Measurements from ENCODE around the gene RAB5B. TPM values are rescaled to one million over a fixed set of nuclear protein-coding genes. Genes with fewer than 3 reads are reported as not detected.

Gene RAB5B
- total RNA-seq, 1 donor from 2014 or later: 130 TPM

GRCh38 chr12:56021889-56022497 is 48.1 kb downstream of the RAB5B start:
- Mint-ChIP-seq H3K4me1 (ENCODE audit: unreplicated experiment) (peaks cover 14% of the 10 kb centered on the region), H3K36me3 (ENCODE audit: low read depth, unreplicated experiment) (peaks cover 4% of the 10 kb centered on the region), H3K4me3 (ENCODE audit: unreplicated experiment) (no peak overlapping the region), H3K27me3 (ENCODE audit: unreplicated experiment) (peaks cover 6% of the 10 kb centered on the region), H3K9me3 (ENCODE audit: unreplicated experiment) (no peaks in the 10 kb centered on the region), H3K27ac (ENCODE audit: unreplicated experiment) (no peak overlapping the region)
- no peak for TF ChIP-seq CTCF (IDR thresholded peaks at IDR 0.05; ENCODE audit: unreplicated experiment)
- no peak for DNase-seq (ENCODE audit: low spot score)

GRCh38 chr12:56028511-56029165 is 54.8 kb downstream of the RAB5B start:
- peaks cover 1% of the 10 kb centered on the region for H3K27me3 Mint-ChIP-seq (ENCODE audit: unreplicated experiment)
- no peak for TF ChIP-seq CTCF (IDR thresholded peaks at IDR 0.05; ENCODE audit: unreplicated experiment)
- H3K4me3 Mint-ChIP-seq (ENCODE audit: unreplicated experiment): no peak overlapping the region
- peaks cover 14% of the 10 kb centered on the region for H3K4me1 Mint-ChIP-seq (ENCODE audit: unreplicated experiment)
- DNase-seq (ENCODE audit: low spot score): no peak
- peaks cover 10% of the 10 kb centered on the region for H3K36me3 Mint-ChIP-seq (ENCODE audit: low read depth, unreplicated experiment)
- H3K27ac Mint-ChIP-seq (ENCODE audit: unreplicated experiment): peak overlapping the region; percentile 21
- no peaks in the 10 kb centered on the region for H3K9me3 Mint-ChIP-seq (ENCODE audit: unreplicated experiment)

- H3K9me3 Mint-ChIP-seq (ENCODE audit: unreplicated experiment): no peaks in the 10 kb centered on the region
- H3K27me3 Mint-ChIP-seq (ENCODE audit: unreplicated experiment): peaks cover 1% of the 10 kb centered on the region
- no peak for DNase-seq (ENCODE audit: low spot score)
- no peak overlapping the region for H3K4me3 Mint-ChIP-seq (ENCODE audit: unreplicated experiment)
- no peak for TF ChIP-seq CTCF (IDR thresholded peaks at IDR 0.05; ENCODE audit: unreplicated experiment)
- peaks cover 14% of the 10 kb centered on the region for H3K4me1 Mint-ChIP-seq (ENCODE audit: unreplicated experiment)
- peaks cover 10% of the 10 kb centered on the region for H3K36me3 Mint-ChIP-seq (ENCODE audit: low read depth, unreplicated experiment)
- H3K27ac Mint-ChIP-seq (ENCODE audit: unreplicated experiment): peak overlapping the region; percentile 21
Observed at GRCh38 chr12:56029166-56029519, 55.3 kb downstream of the RAB5B start.

- H3K27me3 Mint-ChIP-seq (ENCODE audit: unreplicated experiment): peaks cover 1% of the 10 kb centered on the region
- DNase-seq (ENCODE audit: low spot score): peak; percentile 69
- TF ChIP-seq CTCF (IDR thresholded peaks at IDR 0.05; ENCODE audit: unreplicated experiment): peak; percentile 65
- no peak overlapping the region for H3K27ac Mint-ChIP-seq (ENCODE audit: unreplicated experiment)
- H3K9me3 Mint-ChIP-seq (ENCODE audit: unreplicated experiment): no peaks in the 10 kb centered on the region
- peaks cover 14% of the 10 kb centered on the region for H3K4me1 Mint-ChIP-seq (ENCODE audit: unreplicated experiment)
- H3K36me3 Mint-ChIP-seq (ENCODE audit: low read depth, unreplicated experiment): peaks cover 10% of the 10 kb centered on the region
- H3K4me3 Mint-ChIP-seq (ENCODE audit: unreplicated experiment): peak overlapping the region; percentile 25
Observed at GRCh38 chr12:56029666-56030293, 55.9 kb downstream of the RAB5B start.

- peaks cover 1% of the 10 kb centered on the region for H3K27me3 Mint-ChIP-seq (ENCODE audit: unreplicated experiment)
- H3K4me1 Mint-ChIP-seq (ENCODE audit: unreplicated experiment): peaks cover 14% of the 10 kb centered on the region
- H3K4me3 Mint-ChIP-seq (ENCODE audit: unreplicated experiment): peak overlapping the region; percentile 10
- H3K27ac Mint-ChIP-seq (ENCODE audit: unreplicated experiment): no peak overlapping the region
- no peaks in the 10 kb centered on the region for H3K9me3 Mint-ChIP-seq (ENCODE audit: unreplicated experiment)
- DNase-seq (ENCODE audit: low spot score): no peak
- no peak for TF ChIP-seq CTCF (IDR thresholded peaks at IDR 0.05; ENCODE audit: unreplicated experiment)
- peaks cover 10% of the 10 kb centered on the region for H3K36me3 Mint-ChIP-seq (ENCODE audit: low read depth, unreplicated experiment)
Observed at GRCh38 chr12:56031987-56032386, 58.1 kb downstream of the RAB5B start.

Measured in endothelial cell (in vitro differentiated cells).